ENCODE results near the gene FTH1.

FTH1 gene

GRCh38 chr11:61923166-61924063 is 44.0 kb downstream of the FTH1 start:
- peak; percentile 64 for DNase-seq

GRCh38 chr11:61922539-61922938 is 44.9 kb downstream of the FTH1 start:
- peak overlapping the region; percentile 96 for H3K27ac Mint-ChIP-seq
- H3K36me3 Mint-ChIP-seq (ENCODE audit: low read depth) = no peaks in the 10 kb centered on the region
- TF ChIP-seq CTCF (IDR thresholded peaks at IDR 0.05) = no peak
- peak; percentile 55 for DNase-seq
- H3K4me3 Mint-ChIP-seq = peak overlapping the region; percentile 59
- peaks cover 25% of the 10 kb centered on the region for H3K27me3 Mint-ChIP-seq (ENCODE audit: low read depth, poor library complexity)
- H3K9me3 Mint-ChIP-seq = peaks cover 8% of the 10 kb centered on the region
- H3K4me1 Mint-ChIP-seq = peaks cover 93% of the 10 kb centered on the region

More at GRCh38 chr11:61923166-61924063, 44.0 kb downstream of the FTH1 start:
- Mint-ChIP-seq H3K27ac (peak overlapping the region; percentile 96), H3K36me3 (ENCODE audit: low read depth) (no peaks in the 10 kb centered on the region), H3K27me3 (ENCODE audit: low read depth, poor library complexity) (peaks cover 16% of the 10 kb centered on the region), H3K4me1 (peaks cover 88% of the 10 kb centered on the region), H3K9me3 (peaks cover 17% of the 10 kb centered on the region), H3K4me3 (peak overlapping the region; percentile 59)
- no peak for TF ChIP-seq CTCF (IDR thresholded peaks at IDR 0.05)

DNA sequence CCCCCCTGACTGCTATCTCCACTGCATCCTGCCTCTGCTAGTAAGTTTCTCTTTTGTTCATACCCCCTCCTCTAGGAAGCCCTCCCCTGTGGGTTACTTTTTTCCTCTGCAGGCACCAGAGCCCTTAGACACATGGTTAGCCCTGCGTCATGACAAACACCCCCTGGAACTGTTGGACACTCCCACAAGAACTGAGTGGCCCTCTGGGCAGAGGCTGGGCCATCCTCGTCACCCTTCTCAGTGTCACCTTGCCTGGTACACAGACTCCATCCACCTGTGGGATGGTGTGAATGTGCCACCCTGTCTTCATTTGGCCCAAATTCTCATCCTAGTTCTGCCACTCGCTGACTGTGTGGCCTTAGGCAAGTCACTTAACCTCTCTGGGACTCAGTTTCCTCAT is 46.0 kb downstream of the FTH1 start:
- H3K36me3 Mint-ChIP-seq (ENCODE audit: low read depth) = no peaks in the 10 kb centered on the region
- peak overlapping the region; percentile 43 for H3K27ac Mint-ChIP-seq
- H3K4me3 Mint-ChIP-seq = no peak overlapping the region
- H3K9me3 Mint-ChIP-seq = peaks cover 3% of the 10 kb centered on the region
- DNase-seq = no peak
- TF ChIP-seq CTCF (IDR thresholded peaks at IDR 0.05) = no peak
- peaks cover 86% of the 10 kb centered on the region for H3K4me1 Mint-ChIP-seq
- H3K27me3 Mint-ChIP-seq (ENCODE audit: low read depth, poor library complexity) = peaks cover 27% of the 10 kb centered on the region

GRCh38 chr11:61919705-61920631 is 47.5 kb downstream of the FTH1 start:
- Mint-ChIP-seq H3K36me3 (ENCODE audit: low read depth) (no peaks in the 10 kb centered on the region), H3K4me3 (peak overlapping the region; percentile 50), H3K9me3 (no peaks in the 10 kb centered on the region), H3K4me1 (peaks cover 74% of the 10 kb centered on the region), H3K27me3 (ENCODE audit: low read depth, poor library complexity) (peaks cover 40% of the 10 kb centered on the region), H3K27ac (no peak overlapping the region)
- no peak for DNase-seq
- no peak for TF ChIP-seq CTCF (IDR thresholded peaks at IDR 0.05)

DNA sequence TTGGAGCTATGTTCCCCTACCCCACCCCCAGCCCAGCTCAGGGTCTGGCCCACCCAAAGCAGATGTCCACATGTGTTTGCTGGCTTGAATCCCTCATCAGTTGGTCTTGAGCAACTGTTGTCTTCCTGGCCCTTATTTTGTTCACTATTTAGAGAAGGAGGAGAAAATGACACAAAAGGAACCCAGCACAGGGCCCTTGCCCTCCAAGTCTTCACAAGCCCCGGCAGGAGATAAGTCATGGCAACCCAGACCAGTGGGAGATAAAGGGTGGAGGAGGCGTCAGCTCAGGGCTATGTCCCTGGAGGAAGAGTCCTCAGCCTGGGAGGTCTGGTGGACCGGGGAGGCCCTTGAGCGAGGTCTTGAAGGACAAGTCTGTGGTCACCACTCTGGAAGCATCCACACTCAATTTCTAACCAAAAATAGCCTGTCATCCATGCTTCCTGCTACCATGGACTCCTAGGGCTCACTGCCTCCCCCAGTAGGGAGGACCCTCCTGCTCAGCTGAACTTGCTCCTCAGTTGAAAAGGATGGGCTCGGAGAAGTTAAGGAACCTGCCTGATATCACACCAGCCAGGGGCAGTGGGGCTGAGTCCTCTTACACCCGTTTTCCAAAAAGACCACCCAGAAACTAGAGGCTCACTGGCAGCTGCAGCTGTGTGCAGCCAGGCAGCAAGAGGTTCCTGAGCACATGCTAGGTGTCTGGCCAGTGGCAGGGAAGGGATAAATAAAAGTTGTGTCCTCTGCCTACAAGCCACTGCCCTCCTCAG is 48.3 kb downstream of the FTH1 start:
- peaks cover 42% of the 10 kb centered on the region for H3K27me3 Mint-ChIP-seq (ENCODE audit: low read depth, poor library complexity)
- peak overlapping the region; percentile 56 for H3K4me3 Mint-ChIP-seq
- no peaks in the 10 kb centered on the region for H3K36me3 Mint-ChIP-seq (ENCODE audit: low read depth)
- no peak for TF ChIP-seq CTCF (IDR thresholded peaks at IDR 0.05)
- no peak for DNase-seq
- H3K4me1 Mint-ChIP-seq = peaks cover 66% of the 10 kb centered on the region
- H3K27ac Mint-ChIP-seq = peak overlapping the region; percentile 58
- no peaks in the 10 kb centered on the region for H3K9me3 Mint-ChIP-seq

Measured in nephron progenitor cell (in vitro differentiated cells).